T-cell (primary cell): ENCODE data around the gene SCML2. TPM values are rescaled to one million over a fixed set of nuclear protein-coding genes. Genes with fewer than 3 reads are reported as not detected.

ENCODE experiments used
- ATAC-seq, 4 experiments: fragments of 200-7000 bp in 3 of 4; fragments of 150-1000 bp in 1 of 4; cut with Tn5 transposase; replicated peaks in 1 of 4; 1 replicate in 3 of 4; 2 replicates in 1 of 4; pipeline ENCODE4 v1.10.0; 2021; ENCODE audit warnings: moderate library complexity in 3 of 4, mild to moderate bottlenecking in 2 of 4, moderate number of reproducible peaks in 1 of 4
- CTCF ChIA-PET, 2 donors: fragments of 300-600 bp; sonication (Branson Sonifier 250); formaldehyde crosslinking; loops; one replicate each; lab custom pipeline; 2022; ENCODE audit warnings: antibody characterized with exemption in 2 of 2; lab: Charles Lee
- POLR2A ChIA-PET, 2 donors: fragments of 300-600 bp; sonication (Branson Sonifier 250); formaldehyde crosslinking; loops; one replicate each; lab custom pipeline; 2022; ENCODE audit warnings: antibody characterized with exemption in 2 of 2; lab: Charles Lee
- DNase-seq, 35 experiments: peaks; one replicate each; pipeline versions ENCODE4 v3.0.0 to v3.0.0-alpha.2; 2013 to 2023
- H3K27ac ChIP-seq: one replicate; pipeline ENCODE4 v1.5.1; 2013; ENCODE audit warnings: low read length
- H3K27me3 ChIP-seq, 2 experiments: replicated peaks in 1 of 2; 1 replicate in 1 of 2; 2 replicates in 1 of 2; pipeline versions ENCODE4 v1.6.1 to v1.7.0; 2013; ENCODE audit warnings: low read length in 1 of 2, mixed read lengths in 1 of 2; ENCODE audit not compliant: control insufficient read depth in 2 of 2, insufficient read depth in 2 of 2; ENCODE audit errors: extremely low read depth in 1 of 2
- H3K36me3 ChIP-seq, 2 donors: 1 replicate in 1 of 2; 2 replicates in 1 of 2; pipeline versions ENCODE4 v1.6.1 to v1.7.0; 2013; ENCODE audit warnings: low read length in 1 of 2; ENCODE audit not compliant: control insufficient read depth in 2 of 2, insufficient read depth in 1 of 2; ENCODE audit errors: extremely low read depth in 1 of 2
- H3K4me1 ChIP-seq, 2 experiments: 1 replicate in 1 of 2; 2 replicates in 1 of 2; pipeline versions ENCODE4 v1.6.1 to v1.7.0; 2013; ENCODE audit warnings: low read length in 2 of 2, mixed read lengths in 1 of 2; ENCODE audit not compliant: insufficient read depth in 2 of 2, control insufficient read depth in 1 of 2; ENCODE audit errors: extremely low read depth in 1 of 2
- H3K4me3 ChIP-seq, 2 donors: 1 replicate in 1 of 2; 2 replicates in 1 of 2; pipeline versions ENCODE4 v1.5.1 to v1.7.0; 2013; ENCODE audit warnings: mild to moderate bottlenecking in 2 of 2, low read length in 1 of 2, moderate library complexity in 1 of 2; ENCODE audit not compliant: control insufficient read depth in 1 of 2; ENCODE audit errors: extremely low read depth in 1 of 2
- H3K9me3 ChIP-seq: 2 replicates; pipeline ENCODE4 v1.7.0; 2013
- H3K27ac Mint-ChIP-seq, 2 donors: one replicate each; pipeline ENCODE4 v1.8.0; 2020 to 2021; ENCODE audit warnings: mild to moderate bottlenecking in 2 of 2, mixed read lengths in 2 of 2
- H3K27me3 Mint-ChIP-seq, 2 donors: one replicate each; pipeline ENCODE4 v1.8.0; 2021 to 2022; ENCODE audit warnings: mixed read lengths in 2 of 2
- H3K36me3 Mint-ChIP-seq: one replicate; pipeline ENCODE4 v1.8.0; 2021; ENCODE audit warnings: mixed read lengths
- H3K4me1 Mint-ChIP-seq, 3 donors: one replicate each; pipeline ENCODE4 v1.8.0; 2020 to 2022; ENCODE audit warnings: mixed read lengths in 3 of 3, mild to moderate bottlenecking in 1 of 3
- H3K4me3 Mint-ChIP-seq, 3 donors: one replicate each; pipeline ENCODE4 v1.8.0; 2020 to 2022; ENCODE audit warnings: mild to moderate bottlenecking in 3 of 3, mixed read lengths in 3 of 3, moderate library complexity in 3 of 3
- H3K9me3 Mint-ChIP-seq, 3 donors: one replicate each; pipeline ENCODE4 v1.8.0; 2020 to 2022; ENCODE audit warnings: mixed read lengths in 3 of 3
- WGBS: methylation state at CpG from one replicate; pipeline ENCODE4 v1.1.5; 2013; ENCODE audit warnings: missing lambda C conversion rate; ENCODE audit not compliant: insufficient coverage; 5-methylcytosine and 5-hydroxymethylcytosine counted together
- total RNA-seq, 35 experiments: library from RNA in 6 of 35; stranded (reverse) in 6 of 35; fragments of 120-200 nt in 1 of 35; gene quantifications; one replicate each; pipeline versions ENCODE4 v1.2.1 to v1.2.4 and lab custom pipeline; 2013 to 2026

The SCML2 gene
- total RNA-seq, 5 donors from 2014 or later (not counting 1 experiment from before 2014, with no cell fraction given): 0.75 to 1.1 (median 0.76) TPM

- no peaks in the 10 kb centered on the region for H3K36me3 Mint-ChIP-seq
- H3K4me3 Mint-ChIP-seq: no peak overlapping the region
- Histone ChIP-seq H3K4me1 (no peaks in the 10 kb centered on the region), H3K27ac (no peak overlapping the region), H3K36me3 (no peaks in the 10 kb centered on the region), H3K9me3 (no peaks in the 10 kb centered on the region), H3K27me3 (peaks cover 0 to 8% of the 10 kb centered on the region in 2 experiments), H3K4me3 (no peak overlapping the region)
- no peak overlapping the region for H3K27ac Mint-ChIP-seq
- H3K27me3 Mint-ChIP-seq: peaks cover 2 to 17% of the 10 kb centered on the region in 2 donors
- DNase-seq: no peak
- POLR2A ChIA-PET: no interaction called here
- 60% methylated on average over 1 of the region's 2 CpGs for WGBS
- H3K9me3 Mint-ChIP-seq: no peaks in the 10 kb centered on the region
- no peak for ATAC-seq
- CTCF ChIA-PET: no interaction called here
- H3K4me1 Mint-ChIP-seq: no peaks in the 10 kb centered on the region
These were observed 6.4 kb downstream of the SCML2 start for GRCh38 chrX:18348047-18348446.

- Histone ChIP-seq H3K36me3 (no peaks in the 10 kb centered on the region), H3K4me1 (no peaks in the 10 kb centered on the region), H3K27me3 (no peaks in the 10 kb centered on the region), H3K27ac (no peak overlapping the region), H3K4me3 (no peak overlapping the region), H3K9me3 (no peaks in the 10 kb centered on the region)
- no peaks in the 10 kb centered on the region for H3K27me3 Mint-ChIP-seq
- ChIA-PET CTCF (no interaction called here), POLR2A (interaction anchor here in 1 of 2 donors (0.6 kb wide), 1 partner anchor 1758 kb away, joined by 3 read pairs; no protein-coding TSS in a partner anchor)
- DNase-seq: no peak
- ATAC-seq: no peak
- no peak overlapping the region for H3K4me3 Mint-ChIP-seq
- peaks cover 18% of the 10 kb centered on the region for H3K36me3 Mint-ChIP-seq
- no CpG with 5 or more reads among the region's 4 CpGs for WGBS
- H3K9me3 Mint-ChIP-seq: no peaks in the 10 kb centered on the region
- H3K4me1 Mint-ChIP-seq: no peaks in the 10 kb centered on the region
- H3K27ac Mint-ChIP-seq: no peak overlapping the region
These were observed 45.1 kb downstream of the SCML2 start for GRCh38 chrX:18309401-18309800.

- no peak for DNase-seq
- Mint-ChIP-seq H3K27ac (no peak overlapping the region), H3K4me1 (no peaks in the 10 kb centered on the region), H3K27me3 (no peaks in the 10 kb centered on the region), H3K9me3 (peaks cover 12 to 17% (median 17%) of the 10 kb centered on the region in 3 donors), H3K4me3 (no peak overlapping the region), H3K36me3 (peaks cover 6% of the 10 kb centered on the region)
- Histone ChIP-seq H3K4me3 (no peak overlapping the region), H3K36me3 (no peaks in the 10 kb centered on the region), H3K4me1 (no peaks in the 10 kb centered on the region), H3K27me3 (no peaks in the 10 kb centered on the region), H3K27ac (no peak overlapping the region), H3K9me3 (no peaks in the 10 kb centered on the region)
- ChIA-PET POLR2A (no interaction called here), CTCF (no interaction called here)
- no peak for ATAC-seq
- no CpG with 5 or more reads among the region's 2 CpGs for WGBS
These were observed 57.2 kb downstream of the SCML2 start for GRCh38 chrX:18297251-18297650.

GRCh38 chrX:18294893-18295292, 59.6 kb downstream of the SCML2 start:
- 93% methylated on average over 2 of the region's 3 CpGs for WGBS
- Histone ChIP-seq H3K4me3 (no peak overlapping the region), H3K27me3 (no peaks in the 10 kb centered on the region), H3K9me3 (no peaks in the 10 kb centered on the region), H3K4me1 (no peaks in the 10 kb centered on the region), H3K27ac (no peak overlapping the region), H3K36me3 (no peaks in the 10 kb centered on the region)
- Mint-ChIP-seq H3K4me1 (no peaks in the 10 kb centered on the region), H3K27ac (no peak overlapping the region), H3K27me3 (no peaks in the 10 kb centered on the region), H3K9me3 (peaks cover 12 to 17% (median 17%) of the 10 kb centered on the region in 3 donors), H3K36me3 (peaks cover 6% of the 10 kb centered on the region), H3K4me3 (no peak overlapping the region)
- ChIA-PET CTCF (no interaction called here), POLR2A (no interaction called here)
- ATAC-seq (no peak), DNase-seq (no peak)

- no peak for DNase-seq
- Histone ChIP-seq H3K4me1 (no peaks in the 10 kb centered on the region), H3K4me3 (no peak overlapping the region), H3K9me3 (no peaks in the 10 kb centered on the region), H3K27me3 (no peaks in the 10 kb centered on the region), H3K36me3 (no peaks in the 10 kb centered on the region), H3K27ac (no peak overlapping the region)
- Mint-ChIP-seq H3K9me3 (peaks cover 6 to 8% (median 7%) of the 10 kb centered on the region in 3 donors), H3K4me1 (no peaks in the 10 kb centered on the region), H3K27me3 (peaks cover 0 to 4% of the 10 kb centered on the region in 2 donors), H3K36me3 (no peaks in the 10 kb centered on the region), H3K4me3 (no peak overlapping the region), H3K27ac (no peak overlapping the region)
- no peak for ATAC-seq
- no CpG with 5 or more reads among the region's 7 CpGs for WGBS
- POLR2A ChIA-PET: no interaction called here
- CTCF ChIA-PET: no interaction called here
These were observed 63.4 kb downstream of the SCML2 start for GRCh38 chrX:18291006-18291545.

GRCh38 chrX:18290200-18290599, 64.3 kb downstream of the SCML2 start:
- Mint-ChIP-seq H3K9me3 (peaks cover 0 to under 1% (median under 1%) of the 10 kb centered on the region in 3 donors), H3K27ac (no peak overlapping the region), H3K4me1 (no peaks in the 10 kb centered on the region), H3K36me3 (no peaks in the 10 kb centered on the region), H3K4me3 (no peak overlapping the region), H3K27me3 (peaks cover 2 to 5% of the 10 kb centered on the region in 2 donors)
- Histone ChIP-seq H3K27ac (no peak overlapping the region), H3K9me3 (no peaks in the 10 kb centered on the region), H3K27me3 (no peaks in the 10 kb centered on the region), H3K36me3 (no peaks in the 10 kb centered on the region), H3K4me1 (no peaks in the 10 kb centered on the region), H3K4me3 (no peak overlapping the region)
- DNase-seq (no peak), ATAC-seq (no peak)
- POLR2A ChIA-PET: no interaction called here
- WGBS: no CpG with 5 or more reads among the region's 4 CpGs
- CTCF ChIA-PET: no interaction called here

- Histone ChIP-seq H3K36me3 (no peaks in the 10 kb centered on the region), H3K4me1 (no peaks in the 10 kb centered on the region), H3K27me3 (no peaks in the 10 kb centered on the region), H3K27ac (no peak overlapping the region), H3K4me3 (no peak overlapping the region), H3K9me3 (no peaks in the 10 kb centered on the region)
- no peak for DNase-seq
- no CpG with 5 or more reads among the region's 3 CpGs for WGBS
- Mint-ChIP-seq H3K9me3 (no peaks in the 10 kb centered on the region), H3K27ac (no peak overlapping the region), H3K4me3 (no peak overlapping the region), H3K4me1 (no peaks in the 10 kb centered on the region), H3K36me3 (no peaks in the 10 kb centered on the region), H3K27me3 (peaks cover 2 to 7% of the 10 kb centered on the region in 2 donors)
- no peak for ATAC-seq
- ChIA-PET CTCF (no interaction called here), POLR2A (no interaction called here)
These were observed 65.8 kb downstream of the SCML2 start for GRCh38 chrX:18288716-18289115.
